Fibroblast of the aortic adventitia (primary cell): ENCODE measurements around the gene COL19A1. TPM values are rescaled to one million over a fixed set of nuclear protein-coding genes. Genes with fewer than 3 reads are reported as not detected.

Experiments
- DNase-seq: peaks from one replicate; pipeline ENCODE4 v3.0.0-alpha.2; 2010; ENCODE audit warnings: low read depth
- H3K4me3 ChIP-seq: 2 replicates; pipeline ENCODE4 v1.5.1; 2011; ENCODE audit warnings: low read depth, mild to moderate bottlenecking, control low read depth, low read length, moderate library complexity
- total RNA-seq: library from RNA; depleted of rRNA; stranded (reverse); fragments of >200 nt; gene quantifications from 2 replicates; pipeline ENCODE4 v1.2.3, GENCODE V29; 2012; ENCODE audit warnings: low replicate concordance
- TF ChIP-seq, protein P1 (sequence below): IDR thresholded peaks from 2 replicates; pipeline ENCODE4 v1.5.1; 2011; ENCODE audit warnings: mild to moderate bottlenecking, low read length, control low read depth, inconsistent platforms; ENCODE audit not compliant: insufficient read depth

Gene COL19A1
- total RNA-seq, 1 donor = 0.09 TPM

DNA sequence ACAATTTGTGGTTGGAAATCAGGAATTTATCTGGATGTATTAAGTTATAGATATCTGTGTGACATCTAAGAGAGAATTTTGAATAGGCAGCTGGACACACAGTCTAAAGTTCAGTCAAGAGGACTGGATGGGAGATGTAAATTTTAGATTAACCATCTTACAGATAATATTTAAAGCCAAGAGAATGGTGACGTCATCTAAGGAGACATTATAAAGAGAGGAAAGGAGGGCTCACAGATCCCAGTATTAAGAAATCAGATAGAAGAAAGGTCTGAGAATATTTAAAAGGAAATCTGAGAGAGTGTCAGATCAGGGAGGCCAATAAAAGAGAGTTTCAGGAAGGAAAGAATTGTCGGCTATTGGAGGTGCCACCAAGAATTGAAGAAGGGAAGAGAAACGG, 9.4 kb downstream of the COL19A1 start:
- DNase-seq = no peak
- H3K4me3 ChIP-seq = no peak overlapping the region
- TF ChIP-seq, protein P1, sequence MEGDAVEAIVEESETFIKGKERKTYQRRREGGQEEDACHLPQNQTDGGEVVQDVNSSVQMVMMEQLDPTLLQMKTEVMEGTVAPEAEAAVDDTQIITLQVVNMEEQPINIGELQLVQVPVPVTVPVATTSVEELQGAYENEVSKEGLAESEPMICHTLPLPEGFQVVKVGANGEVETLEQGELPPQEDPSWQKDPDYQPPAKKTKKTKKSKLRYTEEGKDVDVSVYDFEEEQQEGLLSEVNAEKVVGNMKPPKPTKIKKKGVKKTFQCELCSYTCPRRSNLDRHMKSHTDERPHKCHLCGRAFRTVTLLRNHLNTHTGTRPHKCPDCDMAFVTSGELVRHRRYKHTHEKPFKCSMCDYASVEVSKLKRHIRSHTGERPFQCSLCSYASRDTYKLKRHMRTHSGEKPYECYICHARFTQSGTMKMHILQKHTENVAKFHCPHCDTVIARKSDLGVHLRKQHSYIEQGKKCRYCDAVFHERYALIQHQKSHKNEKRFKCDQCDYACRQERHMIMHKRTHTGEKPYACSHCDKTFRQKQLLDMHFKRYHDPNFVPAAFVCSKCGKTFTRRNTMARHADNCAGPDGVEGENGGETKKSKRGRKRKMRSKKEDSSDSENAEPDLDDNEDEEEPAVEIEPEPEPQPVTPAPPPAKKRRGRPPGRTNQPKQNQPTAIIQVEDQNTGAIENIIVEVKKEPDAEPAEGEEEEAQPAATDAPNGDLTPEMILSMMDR = no peak

DNA sequence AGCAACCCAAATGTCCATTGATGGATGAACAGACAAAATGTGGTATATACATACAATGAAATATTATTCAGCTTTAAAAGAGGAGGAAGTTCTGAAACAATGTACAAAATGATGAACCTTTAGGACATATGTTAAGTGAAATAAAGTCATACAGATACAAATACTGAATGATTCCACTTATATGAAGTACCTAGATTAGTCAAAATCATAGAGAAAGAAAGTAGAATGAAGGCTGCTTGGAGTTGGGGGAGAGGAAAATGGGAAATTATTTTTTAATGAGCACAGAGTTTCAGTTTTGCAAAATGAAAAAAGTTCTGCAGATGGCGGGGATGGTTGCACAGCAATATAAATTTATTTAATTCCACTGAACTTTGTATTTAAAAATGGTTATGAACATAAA, 12.4 kb downstream of the COL19A1 start:
- no peak overlapping the region for H3K4me3 ChIP-seq
- TF ChIP-seq, protein P1 = no peak
- DNase-seq = no peak

DNA sequence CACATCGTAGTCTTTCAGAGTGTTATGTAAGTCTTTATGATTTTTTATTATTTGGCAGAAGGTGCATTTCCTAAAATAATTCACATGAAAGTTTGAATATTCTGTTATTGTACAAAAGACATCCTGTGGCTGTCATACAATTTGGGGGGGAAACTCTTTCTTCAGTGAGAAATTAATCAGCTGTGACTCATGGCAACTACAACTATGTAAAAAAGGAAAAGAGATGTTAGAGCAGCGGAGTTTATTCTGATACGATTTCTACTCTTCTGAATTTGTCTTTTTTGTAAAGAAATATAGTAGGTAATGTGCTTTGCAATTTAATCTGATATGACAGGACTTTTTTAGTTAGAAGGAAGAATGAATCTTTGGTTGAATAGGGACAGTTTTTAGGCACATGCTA, 14.2 kb downstream of the COL19A1 start:
- H3K4me3 ChIP-seq = no peak overlapping the region
- DNase-seq = no peak
- TF ChIP-seq, protein P1 = no peak

DNA sequence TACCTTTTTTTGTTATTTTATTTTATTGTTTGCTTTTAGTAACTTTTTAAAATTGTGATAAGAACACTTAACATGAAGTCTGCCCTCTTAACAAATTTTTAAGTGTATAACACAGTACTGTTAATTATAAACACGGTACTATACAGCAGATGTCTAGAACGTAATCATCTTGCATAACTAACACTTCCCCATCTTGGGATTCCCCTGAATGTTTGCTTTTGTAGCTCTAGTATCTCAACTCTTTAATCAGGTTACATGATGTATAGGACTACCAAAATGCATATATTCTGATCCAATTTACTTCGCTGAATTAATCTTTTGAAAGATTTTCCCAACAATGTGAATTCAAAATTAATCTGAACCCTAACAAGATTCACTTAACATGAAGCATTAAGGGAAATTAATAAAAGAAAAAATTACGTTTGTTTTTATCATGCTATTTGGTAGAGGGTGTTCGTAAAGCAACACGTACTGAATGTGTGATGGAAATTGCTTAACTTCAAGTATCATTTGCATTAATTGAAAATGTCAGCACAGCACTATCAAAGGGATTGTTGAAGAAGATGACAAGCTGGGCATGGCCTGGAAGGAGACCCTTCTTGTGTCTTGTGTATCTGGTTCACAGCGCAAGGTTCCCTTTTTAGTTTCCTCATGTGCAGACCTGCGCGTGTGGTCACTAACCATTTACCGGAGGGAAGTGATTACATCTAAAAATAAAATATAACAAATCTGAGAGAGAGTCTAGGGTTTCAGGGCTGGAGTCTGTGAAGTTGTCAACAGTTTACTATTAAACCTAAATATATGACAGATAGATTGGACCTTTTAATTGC, 15.2 kb downstream of the COL19A1 start:
- no peak overlapping the region for H3K4me3 ChIP-seq
- no peak for DNase-seq
- TF ChIP-seq, protein P1 = no peak

DNA sequence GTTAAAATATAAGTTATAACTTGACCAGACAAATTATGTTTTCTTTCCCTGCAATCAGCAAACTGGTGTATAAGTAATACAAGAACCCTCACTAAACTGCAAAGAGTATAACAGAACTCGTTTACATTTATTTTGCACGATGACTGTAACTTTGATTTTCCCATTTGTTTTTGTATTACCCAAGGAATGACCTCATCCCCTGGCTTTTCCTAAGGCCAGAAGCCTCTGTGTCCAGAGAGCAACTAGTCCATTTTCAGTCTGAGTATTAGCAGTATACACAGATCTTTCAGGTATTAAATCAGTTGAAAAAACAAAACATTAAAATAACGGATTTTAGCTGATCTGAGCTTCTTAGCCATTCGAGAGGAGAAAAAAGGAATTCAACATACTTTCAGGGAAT, 17.2 kb downstream of the COL19A1 start:
- TF ChIP-seq, protein P1 = no peak
- no peak for DNase-seq

DNA sequence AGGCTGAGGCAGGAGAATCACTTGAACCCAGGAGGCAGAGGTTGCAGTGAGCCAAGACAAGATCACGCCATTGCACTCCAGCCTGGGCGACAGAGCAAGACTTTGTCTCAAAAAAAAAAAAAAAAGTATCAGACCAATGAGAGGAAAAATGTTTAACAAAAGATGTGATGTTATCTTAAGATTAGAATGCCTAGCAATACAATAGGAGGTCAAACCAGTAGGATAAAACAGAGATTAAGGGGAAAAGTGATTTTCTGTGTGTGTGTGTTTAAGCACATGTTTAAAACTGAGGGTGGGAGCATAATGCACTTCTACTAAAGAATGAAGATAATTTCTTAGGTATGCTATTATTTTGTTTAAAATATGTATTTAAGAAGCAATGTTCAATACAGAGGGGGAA, 17.9 kb downstream of the COL19A1 start:
- TF ChIP-seq, protein P1 = no peak
- no peak for DNase-seq
- no peak overlapping the region for H3K4me3 ChIP-seq

More for the DNA sequence above, 17.2 kb downstream of the COL19A1 start:
- no peak overlapping the region for H3K4me3 ChIP-seq
